Cardiac muscle cell (in vitro differentiated cells and primary cell): ENCODE data around the gene FBXL2. TPM values are rescaled to one million over a fixed set of nuclear protein-coding genes. Genes with fewer than 3 reads are reported as not detected.

Source experiments
- DNase-seq, 2 donors: peaks; one replicate each; pipeline versions ENCODE4 v3.0.0 to v3.0.0-alpha.2; 2010 to 2017; ENCODE audit warnings: low read depth in 1 of 2, low spot score in 1 of 2
- H3K27ac ChIP-seq: fragments of 200-600 bp; sonication (generic); 2 replicates; pipeline ENCODE4 v1.5.1; 2016
- H3K27me3 ChIP-seq: fragments of 200-600 bp; sonication (generic); 2 replicates; pipeline ENCODE4 v1.6.0; 2016; ENCODE audit warnings: control low read depth
- H3K36me3 ChIP-seq: fragments of 200-600 bp; sonication (generic); 2 replicates; pipeline ENCODE4 v1.5.1; 2016; ENCODE audit warnings: control low read depth
- H3K4me1 ChIP-seq: fragments of 200-600 bp; sonication (generic); 2 replicates; pipeline ENCODE4 v1.8.1; 2017; ENCODE audit warnings: low read depth, mild to moderate bottlenecking, mixed run types
- H3K4me3 ChIP-seq: fragments of 200-600 bp; sonication (generic); 2 replicates; pipeline ENCODE4 v1.5.1; 2016; ENCODE audit warnings: mild to moderate bottlenecking
- H3K9me3 ChIP-seq: fragments of 200-600 bp; sonication (generic); 2 replicates; pipeline ENCODE4 v1.5.1; 2017; ENCODE audit warnings: low read depth, mild to moderate bottlenecking, control low read depth
- CTCF ChIP-seq: IDR thresholded peaks from 2 replicates; pipeline ENCODE4 v1.5.1; 2012; ENCODE audit warnings: low read depth, mild to moderate bottlenecking, low read length
- polyA plus RNA-seq: library from polyadenylated mRNA; unstranded; fragments of >200 nt; fragmentation: Nextera tagmentation; extraction: Ambion mirVana; gene quantifications from 2 replicates; pipeline ENCODE4 v1.2.1, GENCODE V29; 2016
- total RNA-seq: library from RNA; depleted of rRNA; stranded (reverse); fragments of >200 nt; gene quantifications from 2 replicates; pipeline ENCODE4 v1.2.3, GENCODE V29; 2016

The FBXL2 gene
- total and polyA plus RNA-seq, 2 experiments from 2014 or later = 17.5 to 27.6 TPM

GRCh38 chr3:33363113-33363800 is 86.0 kb downstream of the FBXL2 start:
- no peaks in the 10 kb centered on the region for H3K36me3 ChIP-seq
- H3K27me3 ChIP-seq = no peaks in the 10 kb centered on the region
- no peak for DNase-seq
- H3K27ac ChIP-seq = no peak overlapping the region
- no peaks in the 10 kb centered on the region for H3K9me3 ChIP-seq
- no peak for TF ChIP-seq CTCF
- H3K4me1 ChIP-seq = peaks cover 27% of the 10 kb centered on the region
- no peak overlapping the region for H3K4me3 ChIP-seq

- no peak overlapping the region for H3K4me3 ChIP-seq
- no peak overlapping the region for H3K27ac ChIP-seq
- H3K36me3 ChIP-seq = no peaks in the 10 kb centered on the region
- no peaks in the 10 kb centered on the region for H3K9me3 ChIP-seq
- TF ChIP-seq CTCF = no peak
- DNase-seq = no peak
- H3K27me3 ChIP-seq = no peaks in the 10 kb centered on the region
- peaks cover 19% of the 10 kb centered on the region for H3K4me1 ChIP-seq
These were observed 86.8 kb downstream of the FBXL2 start for GRCh38 chr3:33364060-33364459.

GRCh38 chr3:33364531-33365128 is 87.4 kb downstream of the FBXL2 start:
- no peak for TF ChIP-seq CTCF
- no peaks in the 10 kb centered on the region for H3K36me3 ChIP-seq
- no peaks in the 10 kb centered on the region for H3K27me3 ChIP-seq
- H3K9me3 ChIP-seq = no peaks in the 10 kb centered on the region
- H3K4me1 ChIP-seq = peaks cover 13% of the 10 kb centered on the region
- no peak overlapping the region for H3K27ac ChIP-seq
- DNase-seq = no peak
- no peak overlapping the region for H3K4me3 ChIP-seq

GRCh38 chr3:33372218-33373081 is 95.2 kb downstream of the FBXL2 start:
- TF ChIP-seq CTCF = peak; percentile 96
- peak; percentile 59 to 72 for DNase-seq
- Histone ChIP-seq H3K4me1 (no peaks in the 10 kb centered on the region), H3K36me3 (peaks cover 9% of the 10 kb centered on the region), H3K27ac (no peak overlapping the region), H3K27me3 (no peaks in the 10 kb centered on the region), H3K9me3 (no peaks in the 10 kb centered on the region), H3K4me3 (no peak overlapping the region)

- Histone ChIP-seq H3K4me1 (no peaks in the 10 kb centered on the region), H3K9me3 (no peaks in the 10 kb centered on the region), H3K4me3 (no peak overlapping the region), H3K27ac (no peak overlapping the region), H3K36me3 (peaks cover 9% of the 10 kb centered on the region), H3K27me3 (no peaks in the 10 kb centered on the region)
- DNase-seq = no peak
- no peak for TF ChIP-seq CTCF
These were observed 95.8 kb downstream of the FBXL2 start for GRCh38 chr3:33373082-33373437.
